Erythroblast (primary cell): Measurements from ENCODE around the gene UNG.

Experiments used
- GATA1 ChIP-seq: IDR thresholded peaks from 2 replicates; pipeline ENCODE4 v1.6.1; 2011; ENCODE audit warnings: low read depth, mild to moderate bottlenecking, control low read depth, low read length, moderate library complexity
- POLR2A ChIP-seq: IDR thresholded peaks from 2 replicates; pipeline ENCODE4 v1.6.1; 2011; ENCODE audit warnings: mild to moderate bottlenecking, low read length

DNA sequence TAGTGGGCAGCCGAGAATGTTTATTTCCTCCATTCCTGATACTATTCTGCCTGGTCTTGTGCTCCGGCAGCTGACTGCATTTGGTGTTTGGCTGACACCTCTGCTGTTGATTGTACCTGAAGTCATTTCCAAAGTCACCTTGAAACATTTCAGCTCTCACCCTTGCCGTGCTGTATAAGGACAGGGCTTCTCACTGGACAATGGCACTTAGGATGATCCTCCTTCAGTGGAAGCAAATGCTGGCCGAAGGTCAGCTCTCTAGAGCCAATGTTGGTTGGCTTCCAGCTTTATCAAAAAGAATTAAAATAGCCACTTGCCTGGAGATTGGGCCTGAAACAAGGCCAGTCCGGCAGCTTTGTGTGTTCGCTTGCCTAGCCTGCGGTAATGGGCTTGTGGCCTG is 63.0 kb downstream of the UNG start:
- TF ChIP-seq POLR2A, result no peak
- TF ChIP-seq GATA1, result no peak
